ENCODE results near the gene ANXA2.

- TF ChIP-seq CTCF (IDR thresholded peaks at IDR 0.05; ENCODE audit: low read depth, low read length) = no peak
- TF ChIP-seq POLR2A (IDR thresholded peaks at IDR 0.05; ENCODE audit: extremely low read depth, insufficient read length) = no peak
Measured at GRCh38 chr15:60362321-60363086, 35.3 kb downstream of the ANXA2 start.
